ENCODE data around the gene CHRNG.

GRCh38 chr2:232520489-232520888, 19.0 kb upstream of the CHRNG start:
- TF ChIP-seq CTCF (conservative IDR thresholded peaks at IDR 0.05; ENCODE audit: low read depth in 2 of 2): 0 out of 4 replicates have a peak, but pooled peaks of 1 of the 2 experiments have one; percentile 7
- TF ChIP-seq EZH2 (IDR thresholded peaks at IDR 0.05; ENCODE audit: low read depth, unreplicated experiment): no peak
- no peak for TF ChIP-seq POLR2AphosphoS5 (IDR thresholded peaks at IDR 0.05; ENCODE audit: low read depth)
